Caco-2 (cell line): ENCODE data around the gene COL4A4. TPM values are rescaled to one million over a fixed set of nuclear protein-coding genes. Genes with fewer than 3 reads are reported as not detected.
A peak's percentile ranks its signal among the peaks of the same experiment; 100 is the strongest.

Experiments
- BruUV-seq: library from RNA; stranded (reverse); fragments of 400-500 nt; replicated peaks from 2 replicates; lab custom pipeline; 2021; lab: Mats Ljungman, UMichigan
- CTCF ChIA-PET: fragments of 300-600 bp; sonication (Branson Sonifier 250); formaldehyde crosslinking; loops from one replicate; lab custom pipeline; 2022; ENCODE audit warnings: antibody characterized with exemption; lab: Charles Lee
- POLR2A ChIA-PET: fragments of 300-600 bp; sonication (Branson Sonifier 250); formaldehyde crosslinking; loops from one replicate; lab custom pipeline; 2022; ENCODE audit warnings: antibody characterized with exemption; lab: Charles Lee
- DNase-seq, 2 experiments: peaks; one replicate each; pipeline versions ENCODE4 v3.0.0 to v3.0.0-alpha.2; 2020 to 2022
- H3K27me3 ChIP-seq: replicated peaks from 2 replicates; pipeline ENCODE4 v1.6.0; 2011; ENCODE audit warnings: low read length; ENCODE audit not compliant: control insufficient read depth, insufficient read depth
- H3K36me3 ChIP-seq: 2 replicates; pipeline ENCODE4 v1.5.1; 2011; ENCODE audit warnings: low read length; ENCODE audit not compliant: control insufficient read depth, insufficient read depth
- H3K4me1 ChIP-seq: fragments of 250-450 bp; sonication (Bioruptor Pico); 2 replicates; pipeline ENCODE4 v1.5.1; 2020; ENCODE audit warnings: mild to moderate bottlenecking
- H3K4me3 ChIP-seq: 2 replicates; pipeline ENCODE4 v1.5.1; 2011; ENCODE audit warnings: low read depth, mild to moderate bottlenecking, control low read depth, low read length
- H3K9me3 ChIP-seq: fragments of 250-450 bp; sonication (Bioruptor Pico); 2 replicates; pipeline ENCODE4 v1.5.1; 2020; ENCODE audit warnings: mild to moderate bottlenecking, moderate library complexity
- H3K27ac Mint-ChIP-seq: one replicate; pipeline ENCODE4 v1.8.0; 2022; ENCODE audit warnings: mixed read lengths; ENCODE audit not compliant: unreplicated experiment
- H3K27me3 Mint-ChIP-seq: one replicate; pipeline ENCODE4 v1.8.0; 2022; ENCODE audit warnings: mixed read lengths; ENCODE audit not compliant: insufficient read depth, unreplicated experiment
- H3K36me3 Mint-ChIP-seq: one replicate; pipeline ENCODE4 v1.8.0; 2022; ENCODE audit warnings: mild to moderate bottlenecking, mixed read lengths; ENCODE audit not compliant: insufficient read depth, unreplicated experiment
- H3K4me1 Mint-ChIP-seq: one replicate; pipeline ENCODE4 v1.8.0; 2022; ENCODE audit warnings: low read depth, mixed read lengths; ENCODE audit not compliant: unreplicated experiment
- H3K4me3 Mint-ChIP-seq: one replicate; pipeline ENCODE4 v1.8.0; 2022; ENCODE audit warnings: mild to moderate bottlenecking, moderate library complexity, mixed read lengths; ENCODE audit not compliant: unreplicated experiment
- H3K9me3 Mint-ChIP-seq: one replicate; pipeline ENCODE4 v1.8.0; 2022; ENCODE audit warnings: mixed read lengths; ENCODE audit not compliant: unreplicated experiment
- CTCF ChIP-seq, 2 experiments: fragments of 200-600 bp in 1 of 2; IDR thresholded peaks; 1 replicate in 1 of 2; 2 replicates in 1 of 2; pipeline versions ENCODE4 v1.5.1 to v1.8.0; 2011 to 2022; ENCODE audit warnings: antibody characterized with exemption in 1 of 2, control low read depth in 1 of 2, inconsistent platforms in 1 of 2, low read depth in 1 of 2, low read length in 1 of 2, mild to moderate bottlenecking in 1 of 2, moderate library complexity in 1 of 2; ENCODE audit not compliant: insufficient read depth in 1 of 2, severe bottlenecking in 1 of 2, unreplicated experiment in 1 of 2
- intact Hi-C: fragments of 100-400 bp; cut with micrococcal nuclease; formaldehyde crosslinking; loops from one replicate; pipeline ENCODE4 v1.10.0; 2022; ENCODE audit not compliant: unreplicated experiment
- total RNA-seq: library from RNA; stranded (reverse); gene quantifications from 2 replicates; pipeline ENCODE4 v1.2.3, GENCODE V29; 2022

Gene COL4A4
- total RNA-seq, 1 experiment from 2014 or later, result 8.7 TPM

GRCh38 chr2:227132986-227133385 lies 31.0 kb downstream of the COL4A4 start:
- no TSS peak for BruUV-seq

GRCh38 chr2:227130636-227131035 lies 33.4 kb downstream of the COL4A4 start:
- TF ChIP-seq CTCF (IDR thresholded peaks at IDR 0.05; ENCODE audit: insufficient read depth in 1 of 2, low read depth in 1 of 2, low read length in 1 of 2, severe bottlenecking in 1 of 2, unreplicated experiment in 1 of 2), result no peak
- Mint-ChIP-seq H3K27me3 (no peaks in the 10 kb centered on the region), H3K4me3 (no peak overlapping the region), H3K4me1 (peaks cover 25% of the 10 kb centered on the region), H3K9me3 (no peaks in the 10 kb centered on the region), H3K36me3 (peaks cover 8% of the 10 kb centered on the region), H3K27ac (no peak overlapping the region)
- Histone ChIP-seq H3K4me1 (peaks cover 15% of the 10 kb centered on the region), H3K27me3 (no peaks in the 10 kb centered on the region), H3K36me3 (no peaks in the 10 kb centered on the region), H3K9me3 (no peaks in the 10 kb centered on the region), H3K4me3 (no peak overlapping the region)
- CTCF ChIA-PET, result interaction anchor here (0.6 to 1.1 kb wide), 2 partner anchors 108 to 1127 kb away, joined by 3 to 8 read pairs; no protein-coding TSS in a partner anchor
- POLR2A ChIA-PET, result no interaction called here
- BruUV-seq, result no TSS peak
- intact Hi-C loops, result loop anchor here (1.0 to 10.0 kb wide), 4 partner anchors 108 to 444 kb away; partner anchors contain the start of gene MFF
- no peak for DNase-seq

More at GRCh38 chr2:227132986-227133385, 31.0 kb downstream of the COL4A4 start:
- Histone ChIP-seq H3K4me3 (no peak overlapping the region), H3K27me3 (no peaks in the 10 kb centered on the region), H3K9me3 (no peaks in the 10 kb centered on the region), H3K4me1 (no peaks in the 10 kb centered on the region; the same call in 1 of the 2 replicates), H3K36me3 (no peaks in the 10 kb centered on the region)
- no peaks in the 10 kb centered on the region for H3K27me3 Mint-ChIP-seq
- no peak for TF ChIP-seq CTCF (IDR thresholded peaks at IDR 0.05; ENCODE audit: insufficient read depth in 1 of 2, low read depth in 1 of 2, low read length in 1 of 2, severe bottlenecking in 1 of 2, unreplicated experiment in 1 of 2)
- H3K4me3 Mint-ChIP-seq, result no peak overlapping the region
- DNase-seq, result no peak
- ChIA-PET POLR2A (interaction anchor here (0.5 kb wide), 1 partner anchor 340 kb away, joined by 3 read pairs; no protein-coding TSS in a partner anchor), CTCF (no interaction called here)
- H3K4me1 Mint-ChIP-seq, result peaks cover 22% of the 10 kb centered on the region
- peaks cover 8% of the 10 kb centered on the region for H3K36me3 Mint-ChIP-seq
- intact Hi-C loops, result loop anchor here (10.0 kb wide), 1 partner anchor 442 kb away; no protein-coding TSS in a partner anchor
- no peak overlapping the region for H3K27ac Mint-ChIP-seq
- H3K9me3 Mint-ChIP-seq, result no peaks in the 10 kb centered on the region

GRCh38 chr2:227127201-227127600 lies 36.8 kb downstream of the COL4A4 start:
- Mint-ChIP-seq H3K4me3 (peak overlapping the region; percentile 44), H3K4me1 (peaks cover 29% of the 10 kb centered on the region), H3K27ac (peak overlapping the region; percentile 75), H3K27me3 (no peaks in the 10 kb centered on the region), H3K36me3 (peaks cover 8% of the 10 kb centered on the region), H3K9me3 (no peaks in the 10 kb centered on the region)
- CTCF ChIA-PET, result interaction anchor here (2.2 kb wide), 1 partner anchor 111 kb away, joined by 9 read pairs; no protein-coding TSS in a partner anchor
- Histone ChIP-seq H3K27me3 (no peaks in the 10 kb centered on the region), H3K9me3 (no peaks in the 10 kb centered on the region), H3K36me3 (no peaks in the 10 kb centered on the region), H3K4me1 (peaks cover 15% of the 10 kb centered on the region), H3K4me3 (no peak overlapping the region)
- POLR2A ChIA-PET, result no interaction called here
- no TSS peak for BruUV-seq
- no peak for TF ChIP-seq CTCF (IDR thresholded peaks at IDR 0.05; ENCODE audit: insufficient read depth in 1 of 2, low read depth in 1 of 2, low read length in 1 of 2, severe bottlenecking in 1 of 2, unreplicated experiment in 1 of 2)
- intact Hi-C loops, result loop anchor here (1.0 to 5.0 kb wide), 4 partner anchors 114 to 575 kb away; no protein-coding TSS in a partner anchor
- DNase-seq, result peak; percentile 72
